Heart left ventricle (tissue), 16 donors: ENCODE results near the gene XRN2. TPM values are rescaled to one million over a fixed set of nuclear protein-coding genes. Genes with fewer than 3 reads are reported as not detected.

Experiments used
- ATAC-seq, 4 donors: fragments of 200-7000 bp; cut with Tn5 transposase; one replicate each; pipeline ENCODE4 v1.9.1; 2020 to 2022; ENCODE audit warnings: moderate library complexity in 4 of 4, mild to moderate bottlenecking in 3 of 4, moderate number of reproducible peaks in 1 of 4
- DNase-seq, 5 donors: peaks; one replicate each; pipeline ENCODE4 v3.0.0-alpha.2; 2020
- H3K27ac ChIP-seq, 12 donors: fragments of 200-600 bp; sonication (generic) in 4 of 12; one replicate each; pipeline versions ENCODE4 v1.5.0 to v1.8.0; 2016 to 2022; ENCODE audit warnings: mild to moderate bottlenecking in 2 of 12
- H3K27me3 ChIP-seq, 9 donors: fragments of 200-600 bp; sonication (generic) in 2 of 9; one replicate each; pipeline versions ENCODE4 v1.5.1 to v1.8.0; 2016 to 2022; ENCODE audit warnings: mild to moderate bottlenecking in 3 of 9
- H3K36me3 ChIP-seq, 9 donors: fragments of 200-600 bp; sonication (generic) in 2 of 9; one replicate each; pipeline versions ENCODE4 v1.5.0 to v1.8.0; 2018 to 2022; ENCODE audit warnings: mild to moderate bottlenecking in 2 of 9
- H3K4me1 ChIP-seq, 12 donors: fragments of 200-600 bp; sonication (generic) in 4 of 12; one replicate each; pipeline versions ENCODE4 v1.5.0 to v1.8.0; 2016 to 2022; ENCODE audit warnings: mild to moderate bottlenecking in 3 of 12
- H3K4me3 ChIP-seq, 12 donors: fragments of 200-600 bp; sonication (generic) in 4 of 12; one replicate each; pipeline versions ENCODE4 v1.5.0 to v1.8.0; 2017 to 2022; ENCODE audit warnings: mild to moderate bottlenecking in 9 of 12, moderate library complexity in 4 of 12
- H3K9me3 ChIP-seq, 12 donors: fragments of 200-600 bp; sonication (generic) in 4 of 12; one replicate each; pipeline versions ENCODE4 v1.5.0 to v1.8.0; 2016 to 2022; ENCODE audit warnings: mild to moderate bottlenecking in 1 of 12
- CTCF ChIP-seq, 12 donors: fragments of 200-600 bp; sonication (generic) in 4 of 12; IDR thresholded peaks; one replicate each; pipeline versions ENCODE4 v1.5.0 to v1.8.0; 2018 to 2022; ENCODE audit warnings: antibody characterized with exemption in 12 of 12, mild to moderate bottlenecking in 5 of 12
- POLR2A ChIP-seq, 2 donors: fragments of 450-650 bp; IDR thresholded peaks; one replicate each; pipeline ENCODE4 v1.6.1; 2017; ENCODE audit warnings: antibody characterized with exemption in 2 of 2, mild to moderate bottlenecking in 2 of 2, moderate library complexity in 2 of 2
- WGBS, 4 donors: extraction: QIAGEN DNeasy Blood & Tissue Kit in 2 of 4; methylation state at CpG; one replicate each; pipeline versions ENCODE4 v1.1.5 to v1.1.7; 2013 to 2018; 5-methylcytosine and 5-hydroxymethylcytosine counted together
- intact Hi-C, 10 donors: fragments of 100-400 bp; cut with DNase I; formaldehyde crosslinking; loops; one replicate each; pipeline versions ENCODE4 v1.11.1 to v1.14.2; 2022
- polyA plus RNA-seq, 2 donors: library from polyadenylated mRNA; stranded (reverse); fragments of 200-250 nt; gene quantifications; one replicate each; pipeline ENCODE4 v1.2.3, GENCODE V29; 2013
- total RNA-seq, 9 donors: library from RNA; depleted of rRNA in 2 of 9; stranded (reverse); fragments of >200 nt in 2 of 9; fragmentation: NEBNext Ultra II Directional in 3 of 9; extraction: Animal tissue kit (Norgen Biotek cat#: 25700) in 3 of 9; gene quantifications; one replicate each; pipeline versions ENCODE4 v1.1.0 to v1.2.4, GENCODE V29; 2016 to 2023
- donor health status: ischemic (EF 13 %, LVEDD 7.1; RV severe dilation, severe dysfunction).
- donor health status: healthy with polysubstance abuse.
- donor health status: DM: no; HTN: yes; CAD: no.
- donor health status: DM: no; HTN: no; CAD: no.
- donor health status: ischemic (EF 25% LVEDD 6.9; RV normal size, moderate dysfunction).
- donor health status: ischemic (EF 25% LVEDD 5.7; RV mildly dilated, moderate dysfunction).
- donor health status: healthy.
- donor health status: DM: yes; HTN: yes; CAD: no.
- donor health status: ischemic (EF 35%, LVEDD 5.7; RV mildly dilated, moderate dysfunction).
- donor health status: nonischemic (EF 11% LVEDD 7.7; RV severe dilation, severe dysfunction).
- donor health status: DM: yes; HTN: yes; CAD: no.
- donor health status: PGD.
- donor health status: ischemic (EF 29% LVEDD 5.4; RV normal size, mild dysfunction).
- donor health status: nonischemic (EF 23%, LVEDD 6.1; RV moderate dilation, normal function).

Gene XRN2
- total and polyA plus RNA-seq, 11 donors: 6.2 to 48.3 (median 33.2) TPM

DNA sequence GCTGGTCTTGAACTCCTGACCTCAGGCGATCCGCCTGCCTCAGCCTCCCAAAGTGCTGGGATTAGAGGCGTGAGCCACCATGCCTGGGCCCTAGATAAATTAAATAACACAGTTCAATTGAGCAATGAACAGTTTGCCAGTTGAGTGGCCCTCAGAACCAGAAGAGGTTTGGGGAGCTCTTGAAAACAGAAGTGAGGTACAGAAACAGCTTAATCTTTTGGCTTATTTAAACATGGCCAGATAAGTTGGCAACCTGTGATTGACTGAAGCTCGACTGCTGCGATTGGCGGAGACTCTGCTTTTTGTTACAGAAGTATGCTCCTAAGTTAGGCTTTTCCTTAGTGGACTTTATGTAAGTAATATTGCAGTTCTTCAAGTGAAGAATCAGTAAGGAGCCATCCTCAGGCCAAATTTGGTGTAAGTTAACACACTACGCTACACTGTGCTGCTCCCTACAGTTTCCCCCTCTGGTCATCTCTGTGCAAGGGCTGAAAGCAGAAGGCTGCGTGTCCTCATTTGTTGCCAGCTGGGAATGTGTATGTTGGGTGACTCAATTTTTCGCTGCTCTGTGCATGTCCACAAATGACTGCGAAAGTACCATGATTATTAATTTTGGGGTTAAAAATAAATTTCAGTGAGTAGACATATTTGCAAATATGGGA lies 9.8 kb downstream of the XRN2 start:
- intact Hi-C loops: no loop called here
- Histone ChIP-seq H3K4me1 (peaks cover 0 to 95% (median 29%) of the 10 kb centered on the region in 12 donors), H3K27ac (no peak overlapping the region), H3K27me3 (no peaks in the 10 kb centered on the region), H3K4me3 (no peak overlapping the region), H3K36me3 (peaks cover 0 to 8% (median 0%) of the 10 kb centered on the region in 9 donors), H3K9me3 (peaks cover 0 to 4% (median 0%) of the 10 kb centered on the region in 12 donors)
- no peak for TF ChIP-seq CTCF (IDR thresholded peaks at IDR 0.05)
- DNase-seq (no peak), ATAC-seq (no peak)
- WGBS, 4 donors: 81 to 93% (median 87%) methylated on average over 10 of the region's 10 CpGs

GRCh38 chr20:21315138-21315537 lies 12.0 kb downstream of the XRN2 start:
- DNase-seq (no peak), ATAC-seq (peak in 3 of 4 donors; percentile 52 to 75 (median 71))
- TF ChIP-seq POLR2A (IDR thresholded peaks at IDR 0.05): no peak
- no peak for TF ChIP-seq CTCF (IDR thresholded peaks at IDR 0.05)
- Histone ChIP-seq H3K27ac (peak overlapping the region in 1 of 12 donors; percentile 65), H3K36me3 (no peaks in the 10 kb centered on the region), H3K4me3 (no peak overlapping the region), H3K27me3 (no peaks in the 10 kb centered on the region), H3K9me3 (peaks cover 0 to 10% (median 0%) of the 10 kb centered on the region in 12 donors), H3K4me1 (peaks cover 0 to 87% (median 33%) of the 10 kb centered on the region in 12 donors)
- intact Hi-C loops: no loop called here
- WGBS, 4 donors: 52 to 69% (median 66%) methylated on average over 4 of the region's 4 CpGs

DNA sequence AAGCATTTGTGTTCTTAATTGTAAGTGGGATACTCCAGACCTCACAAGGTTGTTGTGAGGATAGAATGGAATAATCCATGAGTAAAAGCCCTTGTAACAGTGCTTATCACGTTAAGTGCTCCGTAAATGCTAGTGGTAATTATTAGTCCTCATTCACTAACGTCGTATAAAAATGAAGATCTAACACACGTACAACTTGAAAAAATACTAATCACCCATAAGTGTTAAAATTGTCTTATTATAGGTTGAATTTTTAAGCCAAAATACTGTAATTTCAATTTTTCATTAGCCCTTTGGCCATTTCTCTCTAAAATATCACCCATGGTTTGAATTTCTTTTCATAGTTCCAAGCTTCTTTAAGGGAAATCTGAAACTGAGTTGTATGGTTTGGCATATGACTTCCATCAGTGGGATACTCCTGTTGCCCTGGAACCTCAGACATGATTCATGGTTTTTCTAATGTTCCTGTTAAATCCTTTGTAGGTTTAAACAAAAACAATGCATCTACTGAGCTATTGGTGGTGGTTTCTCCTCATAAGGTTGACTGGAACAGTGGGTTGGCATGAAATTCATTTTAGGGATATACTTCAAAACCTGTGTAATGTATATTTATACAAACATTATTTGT lies 19.1 kb downstream of the XRN2 start:
- H3K27me3 ChIP-seq: no peaks in the 10 kb centered on the region
- TF ChIP-seq POLR2A (IDR thresholded peaks at IDR 0.05) (no peak), CTCF (IDR thresholded peaks at IDR 0.05) (no peak)
- no peak overlapping the region for H3K4me3 ChIP-seq
- 76 to 98% (median 95%) methylated on average over 5 of the region's 5 CpGs for WGBS, 4 donors
- peaks cover 0 to 68% (median 48%) of the 10 kb centered on the region in 12 donors for H3K4me1 ChIP-seq
- no peak for ATAC-seq
- no peak for DNase-seq
- intact Hi-C loops: no loop called here
- peaks cover 0 to 28% (median 2%) of the 10 kb centered on the region in 12 donors for H3K9me3 ChIP-seq
- H3K27ac ChIP-seq: no peak overlapping the region
- no peaks in the 10 kb centered on the region for H3K36me3 ChIP-seq

- Histone ChIP-seq H3K36me3 (no peaks in the 10 kb centered on the region), H3K4me3 (no peak overlapping the region), H3K9me3 (peaks cover 0 to 28% (median 2%) of the 10 kb centered on the region in 12 donors), H3K4me1 (peaks cover 0 to 64% (median 50%) of the 10 kb centered on the region in 12 donors), H3K27ac (peak overlapping the region in 1 of 12 donors; percentile 34), H3K27me3 (no peaks in the 10 kb centered on the region)
- no peak for DNase-seq
- no peak for TF ChIP-seq CTCF (IDR thresholded peaks at IDR 0.05)
- no peak for TF ChIP-seq POLR2A (IDR thresholded peaks at IDR 0.05)
- no peak for ATAC-seq
- intact Hi-C loops: no loop called here
- WGBS, 4 donors: 97 to 99% (median 98%) methylated on average over 3 of the region's 3 CpGs
These were observed 19.8 kb downstream of the XRN2 start for GRCh38 chr20:21322921-21323331.
